HepG2 (cell line): ENCODE measurements around the gene OS9. TPM values are rescaled to one million over a fixed set of nuclear protein-coding genes. Genes with fewer than 3 reads are reported as not detected.

ENCODE experiments used
- ATAC-seq: fragments of 200-7000 bp; cut with Tn5 transposase; 3 replicates; pipeline ENCODE4 v1.9.1; 2020; ENCODE audit warnings: mild to moderate bottlenecking, moderate library complexity
- BruUV-seq: library from RNA; stranded (reverse); fragments of 400-500 nt; replicated peaks from 2 replicates; lab custom pipeline; 2021; lab: Mats Ljungman, UMichigan
- CTCF ChIA-PET: fragments of 300-600 bp; formaldehyde crosslinking; extraction: SDS; loops from one replicate; lab custom pipeline; 2021; ENCODE audit warnings: low total read pairs, inconsistent platforms, low intra/inter-chr PET ratio; lab: Yijun Ruan, JAX
- POLR2A ChIA-PET: fragments of 350-600 bp; sonication (Branson Sonifier 250); formaldehyde crosslinking; loops from one replicate; lab custom pipeline; 2020; ENCODE audit warnings: antibody characterized with exemption, inconsistent platforms; lab: Yijun Ruan, JAX
- DNase-seq: peaks from one replicate; pipeline ENCODE4 v3.0.0-alpha.2; 2015; ENCODE audit warnings: low spot score
- FAIRE-seq: peaks from 3 replicates; lab custom pipeline; 2011; peaks lifted over from hg19 to GRCh38; lab: Jason Lieb, UNC
- H2AFZ ChIP-seq: one replicate; pipeline ENCODE4 v1.6.1; 2011; ENCODE audit warnings: low read length, inconsistent platforms
- H3K27ac ChIP-seq: fragments of 300-600 bp; 3 replicates; pipeline ENCODE4 v1.8.0; 2011; ENCODE audit warnings: mixed run types, mild to moderate bottlenecking, mixed read lengths, low read length, inconsistent platforms; ENCODE audit not compliant: insufficient read depth; ENCODE audit errors: extremely low read length
- H3K27me3 ChIP-seq, 2 experiments: fragments of 200-600 bp in 1 of 2; 2 replicates in 1 of 2; 3 replicates in 1 of 2; pipeline versions ENCODE4 v1.6.0 to v1.8.0; 2011; ENCODE audit warnings: low read length in 2 of 2, mild to moderate bottlenecking in 2 of 2, moderate library complexity in 2 of 2, inconsistent platforms in 1 of 2; ENCODE audit not compliant: insufficient read depth in 2 of 2, control insufficient read depth in 1 of 2
- H3K36me3 ChIP-seq, 2 experiments: fragments of 200-600 bp in 1 of 2; replicated peaks in 1 of 2; 2 replicates in 1 of 2; 3 replicates in 1 of 2; pipeline versions ENCODE4 v1.5.1 to v1.8.0; 2011; ENCODE audit warnings: low read length in 2 of 2, inconsistent platforms in 1 of 2; ENCODE audit not compliant: insufficient read depth in 2 of 2, control insufficient read depth in 1 of 2
- H3K4me1 ChIP-seq: 2 replicates; pipeline ENCODE4 v1.5.1; 2012; ENCODE audit warnings: low read length, inconsistent platforms; ENCODE audit not compliant: insufficient read depth
- H3K4me2 ChIP-seq: 2 replicates; pipeline ENCODE4 v1.6.0; 2011; ENCODE audit warnings: low read depth, low read length, inconsistent platforms
- H3K4me3 ChIP-seq, 3 experiments: fragments of 200-600 bp in 1 of 3; sonication (generic), shearing (Covaris generic) in 1 of 3; replicated peaks in 1 of 3; 2 replicates each; pipeline ENCODE4 v1.5.1; 2011 to 2016; ENCODE audit warnings: low read length in 3 of 3, inconsistent platforms in 2 of 3, low read depth in 2 of 3, mild to moderate bottlenecking in 2 of 3, control low read depth in 1 of 3, mixed read lengths in 1 of 3; ENCODE audit not compliant: insufficient read depth in 1 of 3
- H3K79me2 ChIP-seq: one replicate; pipeline ENCODE4 v1.6.1; 2011; ENCODE audit warnings: low read length, inconsistent platforms; ENCODE audit not compliant: insufficient read depth
- H3K9ac ChIP-seq: 2 replicates; pipeline ENCODE4 v1.6.0; 2011; ENCODE audit warnings: mild to moderate bottlenecking, low read depth, low read length, inconsistent platforms; ENCODE audit not compliant: insufficient read depth
- H3K9me3 ChIP-seq: 2 replicates; pipeline ENCODE4 v1.5.1; 2012; ENCODE audit warnings: mild to moderate bottlenecking, low read length
- H4K20me1 ChIP-seq: 2 replicates; pipeline ENCODE4 v1.6.0; 2011; ENCODE audit warnings: inconsistent platforms, mild to moderate bottlenecking, low read length, moderate library complexity; ENCODE audit not compliant: insufficient read depth
- HNF4A ChIP-seq: sonication (generic); formaldehyde crosslinking; IDR thresholded peaks from 2 replicates; pipeline ENCODE4 v1.4.0; 2020; ENCODE audit warnings: missing genetic modification reagents
- MAFF ChIP-seq: IDR thresholded peaks from 2 replicates; pipeline ENCODE4 v1.6.1; 2011; ENCODE audit warnings: low read depth, low read length, improper control_type of control experiment
- MAFK ChIP-seq, 2 experiments: IDR thresholded peaks in 1 of 2; conservative IDR thresholded peaks in 1 of 2; 2 replicates each; pipeline ENCODE4 v1.6.1; 2011; ENCODE audit warnings: improper control_type of control experiment in 2 of 2, low read length in 2 of 2
- MED13 ChIP-seq: sonication (generic); formaldehyde crosslinking; IDR thresholded peaks from 2 replicates; pipeline ENCODE4 v1.5.0; 2020; ENCODE audit warnings: missing genetic modification reagents
- NFKB2 ChIP-seq: sonication (generic); formaldehyde crosslinking; IDR thresholded peaks from 2 replicates; pipeline ENCODE4 v1.4.0; 2020; ENCODE audit warnings: missing genetic modification reagents, borderline replicate concordance
- NR2F1 ChIP-seq, 2 experiments: fragments of 450-650 bp in 1 of 2; formaldehyde crosslinking in 1 of 2; IDR thresholded peaks; 2 replicates each; pipeline versions ENCODE4 v1.5.0 to v1.6.1; 2016 to 2020; ENCODE audit warnings: mild to moderate bottlenecking in 1 of 2, missing compliant biosample characterization in 1 of 2, missing genetic modification reagents in 1 of 2, moderate library complexity in 1 of 2
- ZFP37 ChIP-seq: sonication (generic); formaldehyde crosslinking; IDR thresholded peaks from 2 replicates; pipeline ENCODE4 v1.4.0; 2020; ENCODE audit warnings: missing genetic modification reagents, borderline replicate concordance
- ZNF17 ChIP-seq: sonication (generic); formaldehyde crosslinking; IDR thresholded peaks from 2 replicates; pipeline ENCODE4 v1.5.0; 2020; ENCODE audit warnings: mild to moderate bottlenecking, missing genetic modification reagents
- ZNF451 ChIP-seq: sonication (generic); formaldehyde crosslinking; IDR thresholded peaks from 2 replicates; pipeline ENCODE4 v1.5.0; 2020; ENCODE audit warnings: mild to moderate bottlenecking, missing genetic modification reagents
- ZNF703 ChIP-seq: sonication (generic); formaldehyde crosslinking; IDR thresholded peaks from 2 replicates; pipeline ENCODE4 v1.5.1; 2020; ENCODE audit warnings: missing genetic modification reagents, mild to moderate bottlenecking, moderate library complexity, borderline replicate concordance
- ZNF773 ChIP-seq: sonication (generic); formaldehyde crosslinking; IDR thresholded peaks from 2 replicates; pipeline ENCODE4 v1.4.0; 2020; ENCODE audit warnings: missing genetic modification reagents, borderline replicate concordance
- WGBS: methylation state at CpG from one replicate; pipeline ENCODE4 v1.1.6; 2017; ENCODE audit warnings: low lambda C conversion rate; 5-methylcytosine and 5-hydroxymethylcytosine counted together
- in situ Hi-C: cut with HindIII; loops from 2 replicates; pipeline ENCODE4 v1.10.0; 2017; ENCODE audit warnings: low pct_unique_long_range_greater_than_20kb; ENCODE audit not compliant: extremely low pct_ligation_motif_present
- intact Hi-C: fragments of 100-400 bp; cut with micrococcal nuclease; formaldehyde crosslinking; loops from one replicate; pipeline ENCODE4 v1.10.0; 2022; ENCODE audit not compliant: unreplicated experiment
- polyA plus RNA-seq, 8 experiments: library from polyadenylated mRNA; depleted of rRNA in 3 of 8; stranded (reverse) in 7 of 8; unstranded in 1 of 8; fragments of >200 nt; fragmentation: Illumina TruSeq in 4 of 8; extraction: Trizol in 4 of 8; gene quantifications; 2 replicates each; pipeline versions ENCODE4 v1.2.1 to v1.2.3, GENCODE V29; 2011 to 2016; ENCODE audit warnings: low read depth in 4 of 8, missing spikeins in 1 of 8, mixed read lengths in 1 of 8; ENCODE audit not compliant: insufficient read depth in 1 of 8
- total RNA-seq, 5 experiments: library from RNA; depleted of rRNA; stranded (reverse); fragments of >200 nt; fragmentation: Illumina TruSeq; extraction: Trizol; gene quantifications; 2 replicates each; pipeline ENCODE4 v1.2.3, GENCODE V29; 2016; ENCODE audit warnings: low read depth in 1 of 5
- TF ChIP-seq, protein P1 (sequence below): sonication (generic); formaldehyde crosslinking; IDR thresholded peaks from 2 replicates; pipeline ENCODE4 v1.5.0; 2020; ENCODE audit warnings: mild to moderate bottlenecking, missing genetic modification reagents
- TF ChIP-seq, protein P2 (sequence below): sonication (generic); formaldehyde crosslinking; IDR thresholded peaks from 2 replicates; pipeline ENCODE4 v1.8.1; 2022; ENCODE audit warnings: low read depth, mild to moderate bottlenecking, missing genetic modification reagents

The OS9 gene
- total and polyA plus RNA-seq, 2 of the 13 experiments (the other 11 are each of a cell fraction or from before 2014, with no cell fraction given) = 156 to 206 TPM

DNA sequence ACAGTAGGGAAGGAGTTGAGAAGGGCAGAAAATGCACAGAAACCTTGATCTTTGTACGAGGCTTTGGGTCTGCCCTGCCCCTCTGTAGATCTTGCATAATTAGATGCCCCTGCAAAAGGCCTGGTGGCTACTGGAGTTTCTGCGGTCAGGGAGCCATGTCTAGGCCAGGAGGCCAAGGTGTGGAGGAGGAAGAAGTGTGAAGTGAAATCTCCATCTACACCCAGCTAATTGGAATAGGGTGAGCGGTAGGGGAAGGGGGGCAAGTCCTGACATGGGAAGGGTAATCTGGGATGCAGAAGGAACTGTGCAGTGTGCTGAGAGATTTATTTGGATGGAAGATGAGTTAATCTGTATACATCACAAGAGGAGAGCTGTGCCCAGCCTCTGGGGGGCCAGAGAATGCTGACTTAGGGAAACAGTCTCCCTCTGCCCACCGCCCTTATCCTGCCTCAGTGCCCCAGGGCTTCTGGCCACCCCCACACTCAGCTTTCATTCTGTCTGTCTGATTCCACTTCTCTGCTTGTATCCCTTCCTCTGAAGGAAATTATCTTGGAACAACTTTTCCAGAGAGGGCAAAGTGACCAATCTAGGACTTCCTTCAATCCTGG, 67.6 kb downstream of the OS9 start:
- Histone ChIP-seq H3K79me2 (no peaks in the 10 kb centered on the region), H3K4me1 (peaks cover 37% of the 10 kb centered on the region), H4K20me1 (no peaks in the 10 kb centered on the region), H3K27ac (no peak overlapping the region), H3K36me3 (no peaks in the 10 kb centered on the region; a peak in 1 of 5 replicates), H3K9me3 (no peaks in the 10 kb centered on the region), H3K4me3 (no peak overlapping the region), H2AFZ (no peak overlapping the region), H3K27me3 (peaks cover 0 to 6% of the 10 kb centered on the region in 2 experiments; a peak in 1 of 5 replicates), H3K9ac (no peak overlapping the region), H3K4me2 (no peak overlapping the region)
- FAIRE-seq (no peak), DNase-seq (no peak), ATAC-seq (no peak)
- CTCF ChIA-PET = no interaction called here
- BruUV-seq = no TSS peak
- 51% methylated on average over 4 of the region's 4 CpGs for WGBS
- in situ Hi-C loops (no loop called here), intact Hi-C loops (no loop called here)
- POLR2A ChIA-PET = interaction anchor here (0.9 to 3.5 kb wide), 2 partner anchors 9 to 11 kb away, joined by 3 to 11 read pairs; partner anchors contain the start of genes CDK4, EEF1AKMT3 and METTL1
- no peak for TF ChIP-seq ZNF17 (CRISPR knock-in tag)
- peak; percentile 48 for TF ChIP-seq MAFF
- TF ChIP-seq HNF4A (CRISPR knock-in tag) = peak; percentile 56
- peak; percentile 72 to 75 for TF ChIP-seq MAFK (conservative IDR thresholded peaks at IDR 0.05 in 1 of 2, IDR thresholded peaks at IDR 0.05 in 1 of 2; ENCODE audit: low read length in 2 of 2)

DNA sequence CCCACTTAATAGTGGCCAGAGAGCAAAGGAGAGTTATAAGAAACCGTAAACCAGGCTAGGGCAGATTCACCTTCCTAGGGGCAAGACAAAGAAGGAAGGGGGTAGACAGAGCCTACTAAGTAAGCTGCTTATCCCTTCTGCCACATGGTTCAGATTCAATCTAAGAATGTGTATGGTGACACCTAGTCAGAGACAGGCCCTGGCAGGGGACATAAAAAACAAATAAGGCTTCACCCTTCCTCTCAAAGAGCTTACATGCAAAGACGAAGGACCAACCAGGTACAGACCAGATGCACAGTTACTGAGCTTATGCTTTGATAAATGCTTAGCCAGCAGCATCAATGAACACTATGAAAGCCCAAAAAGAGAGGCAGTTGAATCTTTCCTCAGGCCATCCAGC, 68.5 kb downstream of the OS9 start:
- no TSS peak for BruUV-seq
- H3K9ac ChIP-seq = no peak overlapping the region
- H3K9me3 ChIP-seq = no peaks in the 10 kb centered on the region
- H3K4me3 ChIP-seq = no peak overlapping the region
- H3K4me1 ChIP-seq = peaks cover 36% of the 10 kb centered on the region
- no peak overlapping the region for H3K27ac ChIP-seq
- DNase-seq (no peak), FAIRE-seq (no peak), ATAC-seq (no peak)
- H4K20me1 ChIP-seq = no peaks in the 10 kb centered on the region
- H3K4me2 ChIP-seq = no peak overlapping the region
- WGBS = 91% methylated on average over 2 of the region's 2 CpGs
- ChIA-PET POLR2A (no interaction called here), CTCF (no interaction called here)
- intact Hi-C loops (no loop called here), in situ Hi-C loops (no loop called here)
- no peaks in the 10 kb centered on the region for H3K79me2 ChIP-seq
- no peaks in the 10 kb centered on the region; a peak in 1 of 5 replicates for H3K36me3 ChIP-seq
- no peak overlapping the region for H2AFZ ChIP-seq
- no peak for TF ChIP-seq NFKB2 (CRISPR knock-in tag)
- no peak for TF ChIP-seq NR2F1 (CRISPR knock-in tag; IDR thresholded peaks at IDR 0.05)
- TF ChIP-seq, protein P1, sequence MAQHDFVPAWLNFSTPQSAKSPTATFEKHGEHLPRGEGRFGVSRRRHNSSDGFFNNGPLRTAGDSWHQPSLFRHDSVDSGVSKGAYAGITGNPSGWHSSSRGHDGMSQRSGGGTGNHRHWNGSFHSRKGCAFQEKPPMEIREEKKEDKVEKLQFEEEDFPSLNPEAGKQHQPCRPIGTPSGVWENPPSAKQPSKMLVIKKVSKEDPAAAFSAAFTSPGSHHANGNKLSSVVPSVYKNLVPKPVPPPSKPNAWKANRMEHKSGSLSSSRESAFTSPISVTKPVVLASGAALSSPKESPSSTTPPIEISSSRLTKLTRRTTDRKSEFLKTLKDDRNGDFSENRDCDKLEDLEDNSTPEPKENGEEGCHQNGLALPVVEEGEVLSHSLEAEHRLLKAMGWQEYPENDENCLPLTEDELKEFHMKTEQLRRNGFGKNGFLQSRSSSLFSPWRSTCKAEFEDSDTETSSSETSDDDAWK (CRISPR knock-in tag) = no peak
- no peak for TF ChIP-seq ZNF451 (CRISPR knock-in tag)
- TF ChIP-seq MED13 (CRISPR knock-in tag) = no peak
- TF ChIP-seq ZFP37 = no peak
- TF ChIP-seq, protein P2, sequence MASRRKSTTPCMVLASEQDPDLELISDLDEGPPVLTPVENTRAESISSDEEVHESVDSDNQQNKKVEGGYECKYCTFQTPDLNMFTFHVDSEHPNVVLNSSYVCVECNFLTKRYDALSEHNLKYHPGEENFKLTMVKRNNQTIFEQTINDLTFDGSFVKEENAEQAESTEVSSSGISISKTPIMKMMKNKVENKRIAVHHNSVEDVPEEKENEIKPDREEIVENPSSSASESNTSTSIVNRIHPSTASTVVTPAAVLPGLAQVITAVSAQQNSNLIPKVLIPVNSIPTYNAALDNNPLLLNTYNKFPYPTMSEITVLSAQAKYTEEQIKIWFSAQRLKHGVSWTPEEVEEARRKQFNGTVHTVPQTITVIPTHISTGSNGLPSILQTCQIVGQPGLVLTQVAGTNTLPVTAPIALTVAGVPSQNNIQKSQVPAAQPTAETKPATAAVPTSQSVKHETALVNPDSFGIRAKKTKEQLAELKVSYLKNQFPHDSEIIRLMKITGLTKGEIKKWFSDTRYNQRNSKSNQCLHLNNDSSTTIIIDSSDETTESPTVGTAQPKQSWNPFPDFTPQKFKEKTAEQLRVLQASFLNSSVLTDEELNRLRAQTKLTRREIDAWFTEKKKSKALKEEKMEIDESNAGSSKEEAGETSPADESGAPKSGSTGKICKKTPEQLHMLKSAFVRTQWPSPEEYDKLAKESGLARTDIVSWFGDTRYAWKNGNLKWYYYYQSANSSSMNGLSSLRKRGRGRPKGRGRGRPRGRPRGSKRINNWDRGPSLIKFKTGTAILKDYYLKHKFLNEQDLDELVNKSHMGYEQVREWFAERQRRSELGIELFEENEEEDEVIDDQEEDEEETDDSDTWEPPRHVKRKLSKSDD = no peak
- no peak for TF ChIP-seq ZNF773
- TF ChIP-seq ZNF703 (CRISPR knock-in tag) = no peak
- peaks cover 0 to 6% of the 10 kb centered on the region in 2 experiments; a peak in 1 of 5 replicates for H3K27me3 ChIP-seq
